CD4-positive, alpha-beta T cell (primary cell): ENCODE data around the gene GMPS. TPM values are rescaled to one million over a fixed set of nuclear protein-coding genes. Genes with fewer than 3 reads are reported as not detected.

Experiments used
- ATAC-seq: fragments of 200-7000 bp; cut with Tn5 transposase; one replicate; pipeline ENCODE4 v1.10.0; 2022; ENCODE audit warnings: mild to moderate bottlenecking; ENCODE audit not compliant: poor library complexity
- CTCF ChIA-PET: fragments of 350-600 bp; sonication (Branson Sonifier 250); formaldehyde crosslinking; loops from one replicate; lab custom pipeline; 2021; ENCODE audit warnings: antibody characterized with exemption, inconsistent platforms; lab: Charles Lee
- POLR2A ChIA-PET: fragments of 350-600 bp; sonication (Branson Sonifier 250); formaldehyde crosslinking; loops from one replicate; lab custom pipeline; 2021; ENCODE audit warnings: antibody characterized with exemption, inconsistent platforms; lab: Charles Lee
- DNase-seq, 14 experiments: peaks; one replicate each; pipeline ENCODE4 v3.0.0-alpha.2; 2013 to 2020; ENCODE audit warnings: mixed read lengths in 2 of 14
- H3K27ac ChIP-seq, 2 donors: one replicate each; pipeline versions ENCODE4 v1.5.1 to v1.7.0; 2013; ENCODE audit warnings: low read length in 2 of 2, low read depth in 1 of 2, mild to moderate bottlenecking in 1 of 2
- H3K27me3 ChIP-seq, 2 experiments: 1 replicate in 1 of 2; 2 replicates in 1 of 2; pipeline versions ENCODE4 v1.6.1 to v1.7.0; 2013; ENCODE audit warnings: low read length in 2 of 2, control low read depth in 1 of 2, mild to moderate bottlenecking in 1 of 2, moderate library complexity in 1 of 2; ENCODE audit not compliant: insufficient read depth in 2 of 2, control insufficient read depth in 1 of 2
- H3K36me3 ChIP-seq: one replicate; pipeline ENCODE4 v1.6.1; 2013; ENCODE audit warnings: low read length, control low read depth; ENCODE audit not compliant: insufficient read depth
- H3K4me1 ChIP-seq: one replicate; pipeline ENCODE4 v1.6.1; 2013; ENCODE audit warnings: low read length, control low read depth; ENCODE audit not compliant: insufficient read depth
- H3K4me3 ChIP-seq: one replicate; pipeline ENCODE4 v1.5.1; 2013; ENCODE audit warnings: mild to moderate bottlenecking, low read length, moderate library complexity
- H3K9me3 ChIP-seq, 2 experiments: 1 replicate in 1 of 2; 2 replicates in 1 of 2; pipeline versions ENCODE4 v1.6.1 to v1.7.0; 2013; ENCODE audit warnings: low read length in 2 of 2, mild to moderate bottlenecking in 2 of 2, control low read depth in 1 of 2, moderate library complexity in 1 of 2; ENCODE audit not compliant: control insufficient read depth in 1 of 2, insufficient read depth in 1 of 2
- H3K27ac Mint-ChIP-seq: one replicate; pipeline ENCODE4 v1.8.0; 2020; ENCODE audit warnings: mixed read lengths
- H3K27me3 Mint-ChIP-seq: one replicate; pipeline ENCODE4 v1.8.0; 2021; ENCODE audit warnings: mixed read lengths
- H3K36me3 Mint-ChIP-seq: one replicate; pipeline ENCODE4 v1.8.0; 2021; ENCODE audit warnings: low read depth, mixed read lengths
- H3K4me1 Mint-ChIP-seq: one replicate; pipeline ENCODE4 v1.8.0; 2021; ENCODE audit warnings: low read depth, mixed read lengths
- H3K4me3 Mint-ChIP-seq: one replicate; pipeline ENCODE4 v1.8.0; 2020; ENCODE audit warnings: mild to moderate bottlenecking, mixed read lengths
- H3K9me3 Mint-ChIP-seq: one replicate; pipeline ENCODE4 v1.8.0; 2020; ENCODE audit warnings: mixed read lengths
- intact Hi-C, 2 experiments: fragments of 100-400 bp; cut with DNase I in 1 of 2; cut with micrococcal nuclease in 1 of 2; formaldehyde crosslinking; loops; one replicate each; pipeline versions ENCODE4 v1.15.1 to v1.9.0; 2023 to 2025; cut with DNase I, micrococcal nuclease
- total RNA-seq, 174 experiments: library from RNA in 2 of 174; stranded (reverse) in 2 of 174; gene quantifications; one replicate each; pipeline ENCODE4 v1.2.3 and lab custom pipeline; 2021 to 2026
- TF ChIP-seq, protein P1 (sequence below): fragments of 200-600 bp; IDR thresholded peaks from one replicate; pipeline ENCODE4 v1.8.0; 2022; ENCODE audit warnings: antibody characterized with exemption, mild to moderate bottlenecking

GMPS gene
- total RNA-seq, 2 experiments from 2014 or later = 34.1 to 34.3 TPM

DNA sequence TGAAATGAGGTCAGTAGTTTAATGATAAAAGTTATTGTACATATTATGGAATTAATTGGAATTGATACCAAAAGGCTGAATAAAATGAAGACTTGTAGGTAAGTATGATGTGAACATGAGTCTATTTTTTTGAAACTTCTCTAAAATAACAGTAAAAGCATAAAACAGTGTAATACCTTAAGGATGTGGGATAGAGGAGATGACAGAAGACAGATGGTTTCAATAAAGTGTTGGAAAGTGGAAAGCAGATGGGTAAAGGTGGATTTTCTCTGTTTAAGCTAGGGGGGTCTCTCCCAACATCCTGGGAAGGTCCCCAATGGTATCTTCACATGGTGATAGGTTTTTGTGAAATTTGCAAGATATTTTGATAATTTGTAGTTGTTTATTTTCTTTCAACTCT is 41.6 kb downstream of the GMPS start:
- no peaks in the 10 kb centered on the region for H3K27me3 Mint-ChIP-seq
- Histone ChIP-seq H3K4me3 (no peak overlapping the region), H3K9me3 (no peaks in the 10 kb centered on the region), H3K36me3 (peaks cover 59% of the 10 kb centered on the region), H3K27me3 (no peaks in the 10 kb centered on the region), H3K27ac (no peak overlapping the region), H3K4me1 (peaks cover 9% of the 10 kb centered on the region)
- TF ChIP-seq, protein P1, sequence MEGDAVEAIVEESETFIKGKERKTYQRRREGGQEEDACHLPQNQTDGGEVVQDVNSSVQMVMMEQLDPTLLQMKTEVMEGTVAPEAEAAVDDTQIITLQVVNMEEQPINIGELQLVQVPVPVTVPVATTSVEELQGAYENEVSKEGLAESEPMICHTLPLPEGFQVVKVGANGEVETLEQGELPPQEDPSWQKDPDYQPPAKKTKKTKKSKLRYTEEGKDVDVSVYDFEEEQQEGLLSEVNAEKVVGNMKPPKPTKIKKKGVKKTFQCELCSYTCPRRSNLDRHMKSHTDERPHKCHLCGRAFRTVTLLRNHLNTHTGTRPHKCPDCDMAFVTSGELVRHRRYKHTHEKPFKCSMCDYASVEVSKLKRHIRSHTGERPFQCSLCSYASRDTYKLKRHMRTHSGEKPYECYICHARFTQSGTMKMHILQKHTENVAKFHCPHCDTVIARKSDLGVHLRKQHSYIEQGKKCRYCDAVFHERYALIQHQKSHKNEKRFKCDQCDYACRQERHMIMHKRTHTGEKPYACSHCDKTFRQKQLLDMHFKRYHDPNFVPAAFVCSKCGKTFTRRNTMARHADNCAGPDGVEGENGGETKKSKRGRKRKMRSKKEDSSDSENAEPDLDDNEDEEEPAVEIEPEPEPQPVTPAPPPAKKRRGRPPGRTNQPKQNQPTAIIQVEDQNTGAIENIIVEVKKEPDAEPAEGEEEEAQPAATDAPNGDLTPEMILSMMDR = no peak
- intact Hi-C loops = no loop called here
- POLR2A ChIA-PET = no interaction called here
- no peak for ATAC-seq
- H3K9me3 Mint-ChIP-seq = no peaks in the 10 kb centered on the region
- peaks cover 17% of the 10 kb centered on the region for H3K4me1 Mint-ChIP-seq
- CTCF ChIA-PET = no interaction called here
- H3K4me3 Mint-ChIP-seq = no peak overlapping the region
- DNase-seq = no peak
- H3K27ac Mint-ChIP-seq = no peak overlapping the region
- H3K36me3 Mint-ChIP-seq = peaks cover 91% of the 10 kb centered on the region

DNA sequence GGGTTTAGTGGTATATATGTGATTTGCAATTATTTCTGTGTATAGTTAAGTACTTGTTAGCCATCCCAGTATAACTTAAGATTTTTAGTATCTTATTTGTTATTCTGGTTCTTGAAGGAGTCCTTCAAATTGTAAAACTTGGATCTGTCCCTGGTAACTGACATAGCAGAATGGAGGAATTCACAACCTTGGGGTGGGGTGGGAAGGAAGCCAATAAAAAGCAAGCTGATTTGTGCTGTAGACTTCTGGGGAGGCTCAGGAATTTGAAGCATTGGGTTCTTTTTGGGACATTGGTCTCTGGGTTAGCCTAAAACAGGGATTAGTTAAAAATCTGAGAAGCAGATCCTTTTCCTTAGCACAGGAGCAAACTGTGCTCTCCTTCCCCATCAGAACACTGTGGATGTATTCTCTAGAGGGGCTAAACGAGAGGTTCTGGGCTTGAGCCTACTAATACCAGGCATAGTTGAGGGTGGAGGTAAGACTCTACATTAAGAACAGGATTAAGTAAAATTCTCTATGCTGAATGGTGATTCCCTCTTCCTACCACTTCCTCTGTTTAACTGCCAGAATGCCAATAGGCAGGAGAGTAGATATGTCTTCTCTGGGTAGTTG is 42.2 kb downstream of the GMPS start:
- H3K4me3 Mint-ChIP-seq = no peak overlapping the region
- POLR2A ChIA-PET = no interaction called here
- DNase-seq = no peak

DNA sequence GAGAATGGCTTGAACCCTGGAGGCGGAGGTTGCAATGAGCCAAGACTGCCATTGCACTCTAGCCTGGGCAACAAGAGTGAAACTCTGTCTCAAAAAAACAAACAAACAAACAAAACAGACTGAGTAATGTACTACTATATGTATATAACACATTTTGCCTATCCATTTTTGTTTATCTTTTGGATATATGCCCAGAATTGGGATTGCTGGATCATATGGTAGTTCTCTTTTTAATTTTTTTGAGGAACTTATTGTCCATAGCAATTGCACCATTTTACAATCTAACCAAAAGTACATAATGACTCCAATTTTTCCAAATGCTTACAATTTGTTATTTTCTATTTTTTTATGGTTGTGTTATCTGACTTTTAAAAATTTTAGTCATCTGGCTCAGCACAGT is 47.3 kb downstream of the GMPS start:
- Mint-ChIP-seq H3K9me3 (no peaks in the 10 kb centered on the region), H3K4me3 (no peak overlapping the region), H3K27me3 (no peaks in the 10 kb centered on the region), H3K27ac (no peak overlapping the region), H3K4me1 (no peaks in the 10 kb centered on the region), H3K36me3 (peaks cover 92% of the 10 kb centered on the region)
- DNase-seq = no peak
- intact Hi-C loops = no loop called here
- TF ChIP-seq, protein P1 = no peak
- Histone ChIP-seq H3K4me1 (no peaks in the 10 kb centered on the region), H3K9me3 (no peaks in the 10 kb centered on the region), H3K27me3 (no peaks in the 10 kb centered on the region), H3K27ac (no peak overlapping the region), H3K4me3 (no peak overlapping the region), H3K36me3 (peaks cover 64% of the 10 kb centered on the region)
- no peak for ATAC-seq
- CTCF ChIA-PET = no interaction called here
- POLR2A ChIA-PET = no interaction called here

More for the DNA sequence above, 42.2 kb downstream of the GMPS start:
- H3K27me3 Mint-ChIP-seq = no peaks in the 10 kb centered on the region
- no peak for ATAC-seq
- Histone ChIP-seq H3K27me3 (no peaks in the 10 kb centered on the region), H3K4me3 (no peak overlapping the region), H3K36me3 (peaks cover 56% of the 10 kb centered on the region), H3K4me1 (peaks cover 8% of the 10 kb centered on the region), H3K27ac (no peak overlapping the region), H3K9me3 (no peaks in the 10 kb centered on the region)
- intact Hi-C loops = no loop called here
- H3K36me3 Mint-ChIP-seq = peaks cover 93% of the 10 kb centered on the region
- CTCF ChIA-PET = interaction anchor here (1.3 kb wide), 1 partner anchor 107 kb away, joined by 3 read pairs; the partner anchor contains the start of gene C3orf33
- H3K9me3 Mint-ChIP-seq = no peaks in the 10 kb centered on the region
- TF ChIP-seq, protein P1 = no peak
- no peak overlapping the region for H3K27ac Mint-ChIP-seq
- peaks cover 14% of the 10 kb centered on the region for H3K4me1 Mint-ChIP-seq
